Measurements from ENCODE around the gene ITPK1.

Gene ITPK1

DNA sequence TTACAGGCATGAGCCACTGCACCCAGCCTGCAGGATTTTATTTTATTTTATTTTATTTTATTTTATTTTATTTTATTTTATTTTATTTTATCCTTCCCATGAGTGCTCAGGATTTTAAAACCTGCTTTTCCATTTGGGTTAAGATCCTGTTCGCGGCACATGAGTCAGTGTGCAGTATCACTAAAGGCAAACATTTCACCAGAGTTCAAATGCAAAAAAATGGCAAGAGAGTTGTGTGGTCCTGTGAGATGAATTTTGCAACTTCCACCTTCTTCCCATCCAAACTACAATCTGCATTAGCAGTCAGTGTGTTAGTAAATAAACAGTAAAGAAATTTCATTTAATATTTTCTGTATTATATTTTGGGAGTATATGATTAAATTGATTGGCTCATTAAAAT lies 39.9 kb upstream of the ITPK1 start:
- TF ChIP-seq, protein P1, sequence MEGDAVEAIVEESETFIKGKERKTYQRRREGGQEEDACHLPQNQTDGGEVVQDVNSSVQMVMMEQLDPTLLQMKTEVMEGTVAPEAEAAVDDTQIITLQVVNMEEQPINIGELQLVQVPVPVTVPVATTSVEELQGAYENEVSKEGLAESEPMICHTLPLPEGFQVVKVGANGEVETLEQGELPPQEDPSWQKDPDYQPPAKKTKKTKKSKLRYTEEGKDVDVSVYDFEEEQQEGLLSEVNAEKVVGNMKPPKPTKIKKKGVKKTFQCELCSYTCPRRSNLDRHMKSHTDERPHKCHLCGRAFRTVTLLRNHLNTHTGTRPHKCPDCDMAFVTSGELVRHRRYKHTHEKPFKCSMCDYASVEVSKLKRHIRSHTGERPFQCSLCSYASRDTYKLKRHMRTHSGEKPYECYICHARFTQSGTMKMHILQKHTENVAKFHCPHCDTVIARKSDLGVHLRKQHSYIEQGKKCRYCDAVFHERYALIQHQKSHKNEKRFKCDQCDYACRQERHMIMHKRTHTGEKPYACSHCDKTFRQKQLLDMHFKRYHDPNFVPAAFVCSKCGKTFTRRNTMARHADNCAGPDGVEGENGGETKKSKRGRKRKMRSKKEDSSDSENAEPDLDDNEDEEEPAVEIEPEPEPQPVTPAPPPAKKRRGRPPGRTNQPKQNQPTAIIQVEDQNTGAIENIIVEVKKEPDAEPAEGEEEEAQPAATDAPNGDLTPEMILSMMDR (IDR thresholded peaks at IDR 0.05; ENCODE audit: insufficient read depth, missing control alignments) = no peak
- no peak for FAIRE-seq
- DNase-seq (ENCODE audit: insufficient read length, low spot score) = no peak

DNA sequence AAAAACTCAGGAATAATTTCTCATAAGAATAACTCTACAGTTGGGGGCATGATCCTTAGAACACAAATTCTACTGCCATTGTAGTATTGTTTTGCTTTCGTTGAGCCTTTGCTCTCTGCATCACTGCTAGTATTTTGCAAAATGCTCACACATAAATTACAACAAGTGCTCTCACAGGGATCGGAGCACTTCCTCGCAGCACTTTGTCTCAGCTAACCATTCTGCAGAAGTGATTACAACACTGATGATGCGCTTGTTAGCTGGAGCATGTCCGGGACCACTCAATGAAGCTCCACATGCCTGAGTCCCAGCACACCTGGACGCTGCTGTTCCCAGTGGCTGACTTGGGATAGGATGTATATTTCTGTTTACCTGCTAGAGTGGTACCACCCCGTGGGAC lies 37.4 kb upstream of the ITPK1 start:
- TF ChIP-seq, protein P1 (IDR thresholded peaks at IDR 0.05; ENCODE audit: insufficient read depth, missing control alignments) = no peak
- DNase-seq (ENCODE audit: insufficient read length, low spot score) (no peak), FAIRE-seq (no peak)

DNA sequence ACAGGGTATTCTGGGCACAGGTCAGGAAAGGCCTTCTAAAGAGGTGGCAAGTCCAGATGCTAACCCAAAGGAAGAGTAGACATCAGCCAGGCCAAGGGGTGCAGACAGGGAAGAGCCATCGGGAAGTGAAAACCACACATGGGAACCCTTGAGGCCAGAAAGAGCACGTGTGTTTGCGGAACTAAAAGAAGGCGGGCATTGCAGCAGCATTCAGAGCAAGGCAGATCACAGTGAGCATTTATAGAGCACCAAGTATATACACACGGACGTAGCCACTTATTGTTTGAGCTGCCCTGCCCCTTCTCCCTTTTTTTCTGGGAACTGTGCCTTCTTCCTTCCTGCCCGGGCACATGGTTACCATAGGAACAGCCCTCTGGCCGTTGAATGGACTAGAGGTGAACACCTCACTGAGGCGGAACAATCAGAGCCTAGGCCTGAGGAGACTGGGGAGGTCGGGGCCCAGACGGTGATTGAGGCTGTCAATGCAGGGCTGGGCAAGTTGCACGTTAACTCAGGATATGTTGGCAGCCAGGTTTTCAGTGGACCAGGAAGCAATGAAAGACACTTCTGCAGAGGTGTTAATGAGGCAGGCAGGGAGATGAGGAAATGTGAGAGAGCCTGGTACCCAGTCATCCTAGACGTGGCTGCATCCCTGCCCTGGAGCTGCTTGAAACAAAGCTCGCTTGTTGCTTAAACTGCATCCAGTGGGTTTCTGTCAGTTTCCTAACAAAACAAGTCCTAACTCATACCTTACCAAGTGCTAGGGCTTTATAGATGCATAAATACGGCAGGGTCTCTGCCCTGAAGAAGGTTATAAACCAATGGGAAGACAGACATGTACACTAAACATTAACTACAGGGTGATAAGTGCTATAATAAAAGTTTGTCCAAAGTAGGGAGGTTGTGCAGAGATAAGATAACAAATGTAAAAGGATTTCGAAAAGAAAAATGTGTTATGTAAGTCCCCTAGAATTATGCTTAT lies 34.8 kb upstream of the ITPK1 start:
- no peak for DNase-seq (ENCODE audit: insufficient read length, low spot score)
- TF ChIP-seq, protein P1 (IDR thresholded peaks at IDR 0.05; ENCODE audit: insufficient read depth, missing control alignments) = no peak
- FAIRE-seq = no peak

DNA sequence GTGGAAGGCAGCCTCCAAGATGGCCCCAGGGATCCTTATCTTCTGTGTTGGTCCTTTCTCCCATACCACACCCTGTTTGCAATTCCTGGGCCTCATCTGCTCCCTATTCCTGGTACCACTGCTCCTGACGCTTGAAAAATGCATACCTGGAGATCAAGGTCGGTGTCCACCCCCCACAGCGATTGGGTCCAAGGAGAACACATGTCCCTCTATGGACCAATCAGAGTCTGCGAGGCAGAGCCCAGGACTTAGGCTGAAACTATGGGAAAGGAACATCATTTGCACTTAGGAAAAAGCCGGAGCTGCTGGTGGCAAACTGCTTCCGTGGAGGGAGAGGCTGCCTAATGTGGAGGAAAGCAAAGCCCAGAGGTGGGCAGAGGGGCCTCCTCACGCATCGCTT lies 33.3 kb upstream of the ITPK1 start:
- TF ChIP-seq, protein P1 (IDR thresholded peaks at IDR 0.05; ENCODE audit: insufficient read depth, missing control alignments) = no peak
- DNase-seq (ENCODE audit: insufficient read length, low spot score) (no peak), FAIRE-seq (no peak)

DNA sequence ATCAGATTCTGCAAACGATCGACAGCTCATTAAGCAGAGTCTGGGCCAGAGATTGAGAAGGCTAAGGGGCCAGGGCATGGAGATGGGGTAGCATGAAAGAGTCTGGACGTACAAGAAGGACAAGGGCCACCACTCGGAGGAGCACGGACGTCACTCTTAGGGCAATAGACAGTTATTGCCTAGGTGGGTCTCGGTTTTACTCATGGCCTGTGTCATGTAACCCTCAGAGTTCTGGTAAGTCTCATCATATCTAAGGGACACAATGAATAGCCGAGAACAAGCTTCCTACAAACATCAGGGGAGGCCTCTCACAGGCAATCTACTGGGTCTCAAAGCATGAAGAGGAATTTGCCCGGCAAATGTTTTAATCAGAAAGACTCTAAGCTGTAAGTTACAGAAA lies 30.4 kb upstream of the ITPK1 start:
- no peak for DNase-seq (ENCODE audit: insufficient read length, low spot score)
- TF ChIP-seq, protein P1 (IDR thresholded peaks at IDR 0.05; ENCODE audit: insufficient read depth, missing control alignments) = no peak
- FAIRE-seq = no peak

DNA sequence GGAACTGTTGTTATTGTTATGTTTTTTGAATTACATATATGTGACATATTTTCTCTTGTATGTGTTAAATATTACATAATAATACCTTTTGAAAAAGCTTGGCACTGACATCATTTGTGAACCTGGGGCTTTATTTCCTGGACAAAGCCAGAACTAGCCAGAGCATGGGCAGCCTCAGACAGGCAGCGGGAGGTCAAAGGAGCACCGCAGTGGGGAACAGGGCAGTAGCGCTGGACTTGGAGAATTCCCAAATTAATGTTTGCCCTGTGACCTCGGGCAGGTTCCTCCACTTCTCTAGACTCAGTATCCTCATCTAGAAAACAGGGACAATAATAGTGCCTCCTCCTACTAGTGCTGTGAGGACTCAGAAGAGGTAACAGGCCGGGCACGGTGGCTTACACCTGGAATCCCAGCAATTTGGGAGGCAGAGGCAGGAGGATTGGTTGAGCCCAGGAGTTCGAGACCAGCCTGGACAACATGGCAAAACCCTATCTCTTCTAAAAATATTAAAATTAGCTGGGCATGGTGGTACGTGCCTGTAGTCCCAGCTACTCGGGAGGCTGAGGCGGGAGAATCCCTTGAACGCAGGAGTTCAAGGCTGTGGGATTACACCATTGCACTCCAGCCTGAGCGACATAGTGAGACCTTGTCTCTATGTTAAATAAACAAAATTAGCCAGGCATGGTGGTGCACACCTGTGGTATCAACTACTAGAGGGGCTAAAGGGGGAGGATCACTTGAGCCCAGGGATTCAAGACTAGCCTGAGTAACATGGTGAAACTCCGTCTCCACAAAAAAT lies 27.3 kb upstream of the ITPK1 start:
- TF ChIP-seq, protein P1 (IDR thresholded peaks at IDR 0.05; ENCODE audit: insufficient read depth, missing control alignments) = no peak
- DNase-seq (ENCODE audit: insufficient read length, low spot score) = no peak
- no peak for FAIRE-seq

All from D721Med (cell line).